K562 (cell line): ENCODE data around the gene TMEM143. TPM values are rescaled to one million over a fixed set of nuclear protein-coding genes. Genes with fewer than 3 reads are reported as not detected.

Experiments used
- CBX1 ChIP-seq: sonication (generic); IDR thresholded peaks from 2 replicates; pipeline ENCODE4 v1.6.1; 2016; ENCODE audit warnings: antibody characterized with exemption, low read depth, mild to moderate bottlenecking
- CHD4 ChIP-seq: fragments of 200-600 bp; sonication (generic); IDR thresholded peaks from 3 replicates; pipeline ENCODE4 v1.6.1; 2012; ENCODE audit warnings: low read depth, mild to moderate bottlenecking, mixed read lengths, low read length, inconsistent platforms; ENCODE audit not compliant: insufficient read depth, insufficient replicate concordance, poor library complexity, severe bottlenecking
- EP400 ChIP-seq: fragments of 450-650 bp; IDR thresholded peaks from 2 replicates; pipeline ENCODE4 v1.6.1; 2017; ENCODE audit warnings: antibody characterized with exemption, mild to moderate bottlenecking, moderate library complexity
- FOXJ2 ChIP-seq: fragments of 200-800 bp; sonication (Bioruptor generic); IDR thresholded peaks from 2 replicates; pipeline ENCODE4 v1.6.1; 2016; ENCODE audit warnings: missing genetic modification characterization, missing compliant biosample characterization
- GTF2E2 ChIP-seq: fragments of 200-800 bp; sonication (Bioruptor generic); IDR thresholded peaks from 2 replicates; pipeline ENCODE4 v1.6.1; 2016; ENCODE audit warnings: missing genetic modification characterization, missing compliant biosample characterization
- HNRNPH1 ChIP-seq: fragments of 200-400 bp; formaldehyde crosslinking; optimal IDR thresholded peaks from 2 replicates; pipeline ENCODE3; 2017; ENCODE audit warnings: low read depth, mild to moderate bottlenecking, low read length, moderate library complexity
- JUND ChIP-seq, 2 experiments: IDR thresholded peaks; 2 replicates in 1 of 2; 3 replicates in 1 of 2; pipeline ENCODE4 v1.6.1; 2011; ENCODE audit warnings: borderline replicate concordance in 2 of 2, low read depth in 2 of 2, low read length in 2 of 2, improper control_type of control experiment in 1 of 2, missing biosample characterization in 1 of 2, missing genetic modification characterization in 1 of 2, missing genetic modification reagents in 1 of 2
- MAFF ChIP-seq: IDR thresholded peaks from 2 replicates; pipeline ENCODE4 v1.6.1; 2012; ENCODE audit warnings: low read length, improper control_type of control experiment
- MAFG ChIP-seq: fragments of 450-650 bp; conservative IDR thresholded peaks from 2 replicates; pipeline ENCODE4 v1.6.1; 2016; ENCODE audit warnings: missing genetic modification characterization, missing compliant biosample characterization
- PBX2 ChIP-seq, 2 experiments: IDR thresholded peaks in 1 of 2; conservative IDR thresholded peaks in 1 of 2; 2 replicates each; pipeline ENCODE4 v1.6.1; 2016; ENCODE audit warnings: low read depth in 2 of 2, mild to moderate bottlenecking in 1 of 2, missing compliant biosample characterization in 1 of 2, missing genetic modification characterization in 1 of 2, moderate library complexity in 1 of 2
- SIX5 ChIP-seq, 2 experiments: IDR thresholded peaks; 2 replicates each; pipeline ENCODE4 v1.6.1; 2011; ENCODE audit warnings: low read length in 2 of 2, borderline replicate concordance in 1 of 2, low read depth in 1 of 2, mild to moderate bottlenecking in 1 of 2, moderate library complexity in 1 of 2; ENCODE audit not compliant: insufficient read depth in 1 of 2
- STAG1 ChIP-seq: sonication (generic); formaldehyde crosslinking; IDR thresholded peaks from 2 replicates; pipeline ENCODE4 v1.5.0; 2020; ENCODE audit warnings: missing genetic modification reagents, borderline replicate concordance
- TBP ChIP-seq: optimal IDR thresholded peaks from 2 replicates; pipeline ENCODE3; 2011; ENCODE audit warnings: low read depth, low read length, improper control_type of control experiment
- TCF7 ChIP-seq: sonication (generic); IDR thresholded peaks from 2 replicates; pipeline ENCODE4 v1.6.1; 2016; ENCODE audit warnings: antibody characterized with exemption, borderline replicate concordance
- ZBTB43 ChIP-seq: sonication (generic); formaldehyde crosslinking; IDR thresholded peaks from 2 replicates; pipeline ENCODE4 v1.8.0; 2023; ENCODE audit warnings: mild to moderate bottlenecking, missing genetic modification reagents
- ZNF224 ChIP-seq: sonication (generic); formaldehyde crosslinking; IDR thresholded peaks from 2 replicates; pipeline ENCODE4 v1.8.0; 2022; ENCODE audit warnings: mild to moderate bottlenecking, missing genetic modification reagents
- ZNF445 ChIP-seq: fragments of 250-450 bp; sonication (Bioruptor Pico); IDR thresholded peaks from 2 replicates; pipeline ENCODE4 v1.4.0; 2020; ENCODE audit warnings: low read depth, mild to moderate bottlenecking, moderate library complexity
- ZNF785 ChIP-seq: fragments of 250-450 bp; sonication (Bioruptor Pico); IDR thresholded peaks from 2 replicates; pipeline ENCODE4 v1.4.0; 2020; ENCODE audit warnings: mild to moderate bottlenecking
- polyA plus RNA-seq, 8 experiments: library from polyadenylated mRNA; depleted of rRNA in 4 of 8; stranded (reverse) in 5 of 8; unstranded in 3 of 8; fragments of >200 nt; fragmentation: Nextera tagmentation in 2 of 8; fragmentation: Illumina TruSeq in 1 of 8; extraction: Ambion mirVana in 2 of 8; extraction: Trizol in 1 of 8; gene quantifications; 2 replicates each; pipeline versions ENCODE4 v1.2.1 to v1.2.3, GENCODE V29; 2011 to 2014; ENCODE audit warnings: inconsistent platforms in 1 of 8, missing spikeins in 1 of 8
- total RNA-seq, 7 experiments: library from RNA; depleted of rRNA in 6 of 7; stranded (reverse); fragments of >200 nt in 6 of 7; fragmentation: Illumina TruSeq in 2 of 7; extraction: Trizol in 2 of 7; gene quantifications; 2 replicates each; pipeline versions ENCODE4 v1.2.1 to v1.2.3, GENCODE V29; 2011 to 2021; ENCODE audit warnings: low replicate concordance in 1 of 7
- TF ChIP-seq, protein P1 (sequence below): fragments of 250-450 bp; sonication (Bioruptor Pico); IDR thresholded peaks from 2 replicates; pipeline ENCODE4 v1.4.0; 2020; ENCODE audit warnings: mild to moderate bottlenecking, moderate library complexity, borderline replicate concordance

Gene TMEM143
- total and polyA plus RNA-seq, 9 of the 15 experiments (the other 6 are each of a cell fraction or from before 2014, with no cell fraction given): 0.66 to 8.8 (median 4.3) TPM

GRCh38 chr19:48332662-48333466 is 30.9 kb downstream of the TMEM143 start (continued):
- no peak for TF ChIP-seq HNRNPH1
- no peak for TF ChIP-seq GTF2E2 (tag)
- no peak for TF ChIP-seq SIX5 (IDR thresholded peaks at IDR 0.05; ENCODE audit: borderline replicate concordance in 1 of 2, insufficient read depth in 1 of 2, low read depth in 1 of 2, low read length in 2 of 2)
- TF ChIP-seq ZNF224 (CRISPR knock-in tag): no peak
- TF ChIP-seq, protein P1, sequence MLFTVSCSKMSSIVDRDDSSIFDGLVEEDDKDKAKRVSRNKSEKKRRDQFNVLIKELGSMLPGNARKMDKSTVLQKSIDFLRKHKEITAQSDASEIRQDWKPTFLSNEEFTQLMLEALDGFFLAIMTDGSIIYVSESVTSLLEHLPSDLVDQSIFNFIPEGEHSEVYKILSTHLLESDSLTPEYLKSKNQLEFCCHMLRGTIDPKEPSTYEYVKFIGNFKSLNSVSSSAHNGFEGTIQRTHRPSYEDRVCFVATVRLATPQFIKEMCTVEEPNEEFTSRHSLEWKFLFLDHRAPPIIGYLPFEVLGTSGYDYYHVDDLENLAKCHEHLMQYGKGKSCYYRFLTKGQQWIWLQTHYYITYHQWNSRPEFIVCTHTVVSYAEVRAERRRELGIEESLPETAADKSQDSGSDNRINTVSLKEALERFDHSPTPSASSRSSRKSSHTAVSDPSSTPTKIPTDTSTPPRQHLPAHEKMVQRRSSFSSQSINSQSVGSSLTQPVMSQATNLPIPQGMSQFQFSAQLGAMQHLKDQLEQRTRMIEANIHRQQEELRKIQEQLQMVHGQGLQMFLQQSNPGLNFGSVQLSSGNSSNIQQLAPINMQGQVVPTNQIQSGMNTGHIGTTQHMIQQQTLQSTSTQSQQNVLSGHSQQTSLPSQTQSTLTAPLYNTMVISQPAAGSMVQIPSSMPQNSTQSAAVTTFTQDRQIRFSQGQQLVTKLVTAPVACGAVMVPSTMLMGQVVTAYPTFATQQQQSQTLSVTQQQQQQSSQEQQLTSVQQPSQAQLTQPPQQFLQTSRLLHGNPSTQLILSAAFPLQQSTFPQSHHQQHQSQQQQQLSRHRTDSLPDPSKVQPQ (CRISPR knock-in tag): no peak
- peak; percentile 63; the same call in 1 of the 2 replicates for TF ChIP-seq FOXJ2 (tag)
- peak; percentile 65 for TF ChIP-seq TBP
- peak; percentile 33; the same call in 1 of the 2 replicates for TF ChIP-seq MAFF
- peak; percentile 5 for TF ChIP-seq CHD4
- no peak; the same call in 1 of the 2 replicates for TF ChIP-seq EP400
- no peak for TF ChIP-seq ZNF445
- TF ChIP-seq CBX1: 0 out of 2 replicates have a peak, but pooled peaks have one; percentile 38
- TF ChIP-seq ZNF785 (CRISPR knock-in tag): no peak
- TF ChIP-seq ZBTB43: no peak
- peak; percentile 64 for TF ChIP-seq PBX2 (CRISPR knock-in tag; IDR thresholded peaks at IDR 0.05; ENCODE audit: low read depth)
- peak; percentile 98 for TF ChIP-seq PBX2 (tag; conservative IDR thresholded peaks at IDR 0.05; ENCODE audit: low read depth)
- TF ChIP-seq TCF7: no peak
- 0 out of 2 replicates have a peak, but pooled peaks have one; percentile 35 for TF ChIP-seq JUND (IDR thresholded peaks at IDR 0.05; ENCODE audit: borderline replicate concordance, low read depth, low read length)
- peak; percentile 64; the same call in 1 of the 3 replicates for TF ChIP-seq JUND (tag; IDR thresholded peaks at IDR 0.05; ENCODE audit: borderline replicate concordance, low read depth, low read length)
- TF ChIP-seq MAFG (tag): peak; percentile 35
- TF ChIP-seq STAG1 (CRISPR knock-in tag): no peak
